OCI-LY7 (cell line): ENCODE measurements around the gene PPFIA4. TPM values are rescaled to one million over a fixed set of nuclear protein-coding genes. Genes with fewer than 3 reads are reported as not detected.

Experiments used
- BruUV-seq: library from RNA; stranded (reverse); fragments of 400-500 nt; replicated peaks from 2 replicates; lab custom pipeline; 2021; lab: Mats Ljungman, UMichigan
- CTCF ChIA-PET: fragments of 300-600 bp; sonication (Branson Sonifier 250); formaldehyde crosslinking; loops from one replicate; lab custom pipeline; 2022; ENCODE audit warnings: antibody characterized with exemption; ENCODE audit not compliant: unreplicated experiment; lab: Charles Lee
- POLR2A ChIA-PET: fragments of 300-600 bp; sonication (Branson Sonifier 250); formaldehyde crosslinking; loops from one replicate; lab custom pipeline; 2022; ENCODE audit warnings: antibody characterized with exemption; lab: Charles Lee
- DNase-seq: peaks from one replicate; pipeline ENCODE4 v3.0.0-alpha.2; 2015; ENCODE audit warnings: low spot score
- H2AFZ ChIP-seq: fragments of 200-600 bp; sonication (generic), shearing (Covaris generic); 2 replicates; pipeline ENCODE4 v1.6.1; 2014; ENCODE audit warnings: mild to moderate bottlenecking, antibody characterized with exemption, low read length, moderate library complexity
- H3K27ac ChIP-seq: fragments of 200-600 bp; sonication (generic); 2 replicates; pipeline ENCODE4 v1.5.1; 2014; ENCODE audit warnings: mixed run types, low read depth, mild to moderate bottlenecking, moderate library complexity, low read length, inconsistent platforms; ENCODE audit not compliant: poor library complexity, severe bottlenecking
- H3K36me3 ChIP-seq: fragments of 200-600 bp; sonication (generic); 2 replicates; pipeline ENCODE4 v1.6.1; 2014; ENCODE audit warnings: mild to moderate bottlenecking, antibody characterized with exemption, low read length, moderate library complexity, mixed read lengths; ENCODE audit not compliant: insufficient read depth
- H3K4me1 ChIP-seq: fragments of 200-600 bp; sonication (generic); 2 replicates; pipeline ENCODE4 v1.5.1; 2014; ENCODE audit warnings: mild to moderate bottlenecking, low read length; ENCODE audit not compliant: insufficient read depth, poor library complexity, severe bottlenecking
- H3K4me2 ChIP-seq: fragments of 200-600 bp; sonication (generic); 2 replicates; pipeline ENCODE4 v1.6.1; 2014; ENCODE audit warnings: mild to moderate bottlenecking, low read length
- H3K4me3 ChIP-seq: fragments of 200-600 bp; sonication (generic); 2 replicates; pipeline ENCODE4 v1.5.1; 2014; ENCODE audit warnings: mild to moderate bottlenecking, low read depth, low read length; ENCODE audit not compliant: poor library complexity, severe bottlenecking
- H3K79me2 ChIP-seq: fragments of 200-600 bp; sonication (generic); 2 replicates; pipeline ENCODE4 v1.6.1; 2016; ENCODE audit warnings: low read depth, mild to moderate bottlenecking, low read length, moderate library complexity, mixed read lengths; ENCODE audit not compliant: insufficient read depth
- H3K9me2 ChIP-seq: fragments of 200-600 bp; sonication (generic); 2 replicates; pipeline ENCODE4 v1.6.1; 2016; ENCODE audit warnings: mild to moderate bottlenecking, low read length, mixed read lengths; ENCODE audit not compliant: insufficient read depth
- H3K9me3 ChIP-seq: fragments of 200-600 bp; sonication (generic); 2 replicates; pipeline ENCODE4 v1.6.1; 2014; ENCODE audit warnings: mild to moderate bottlenecking, mixed run types, low read length, mixed read lengths
- H4K20me1 ChIP-seq: fragments of 200-600 bp; sonication (generic); 2 replicates; pipeline ENCODE4 v1.6.1; 2014; ENCODE audit warnings: mild to moderate bottlenecking, antibody characterized with exemption, low read length, moderate library complexity, mixed read lengths; ENCODE audit not compliant: insufficient read depth
- EZH2phosphoT487 ChIP-seq: fragments of 200-600 bp; sonication (generic); IDR thresholded peaks from 2 replicates; pipeline ENCODE4 v1.6.1; 2018; ENCODE audit warnings: low read depth, borderline replicate concordance, mild to moderate bottlenecking, mixed run types, antibody characterized with exemption, low read length, moderate library complexity, mixed read lengths
- intact Hi-C: fragments of 100-400 bp; cut with micrococcal nuclease; formaldehyde crosslinking; loops from one replicate; pipeline ENCODE4 v1.10.0; 2022; ENCODE audit not compliant: unreplicated experiment
- total RNA-seq, 2 experiments: library from RNA; depleted of rRNA in 1 of 2; stranded (reverse); fragments of >200 nt in 1 of 2; shearing (Covaris generic) in 1 of 2; gene quantifications; 2 replicates each; pipeline ENCODE4 v1.2.3, GENCODE V29; 2014 to 2022
- TF ChIP-seq, protein P1 (sequence below): fragments of 200-600 bp; sonication (generic); conservative IDR thresholded peaks from 2 replicates; pipeline ENCODE4 v1.5.1; 2014; ENCODE audit warnings: mild to moderate bottlenecking, antibody characterized with exemption, low read length, moderate library complexity, mixed read lengths

Gene PPFIA4
- total RNA-seq, 2 experiments from 2014 or later, result 0.03 to 2.7 TPM

DNA sequence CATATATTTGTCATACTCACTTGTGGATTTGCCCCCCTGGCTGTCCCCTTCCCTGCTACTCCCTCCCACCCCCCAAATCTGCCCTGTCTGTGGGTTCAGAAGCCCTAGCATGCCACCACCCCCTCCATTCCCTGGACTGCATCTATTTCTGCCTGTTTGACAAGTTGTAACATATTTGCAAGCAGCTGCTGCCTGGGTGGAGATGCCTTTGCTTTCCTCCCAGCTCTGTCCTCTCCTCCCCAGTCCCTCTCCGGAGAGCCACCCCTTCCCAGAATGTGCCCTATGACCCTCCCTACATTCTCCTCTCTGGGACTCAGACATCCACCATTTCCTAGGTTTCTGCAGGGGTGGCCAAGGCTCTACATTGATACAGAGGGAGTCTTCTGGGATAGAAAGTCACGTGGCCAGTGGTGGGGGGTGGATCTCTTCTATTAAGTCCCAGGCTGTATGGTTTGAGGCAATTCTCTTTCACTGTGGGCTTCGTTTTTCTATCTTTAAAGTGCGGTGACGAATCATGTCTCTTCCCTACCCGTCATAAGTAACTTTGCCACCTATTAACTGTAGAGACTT is 65.6 kb downstream of the PPFIA4 start:
- BruUV-seq, result no TSS peak
- Histone ChIP-seq H3K4me3 (no peak overlapping the region), H4K20me1 (no peaks in the 10 kb centered on the region), H3K36me3 (no peaks in the 10 kb centered on the region), H3K4me1 (no peaks in the 10 kb centered on the region), H3K4me2 (no peak overlapping the region), H3K9me3 (peaks cover 14% of the 10 kb centered on the region), H2AFZ (no peak overlapping the region), H3K9me2 (no peaks in the 10 kb centered on the region), H3K79me2 (no peaks in the 10 kb centered on the region), H3K27ac (no peak overlapping the region)
- ChIA-PET POLR2A (no interaction called here), CTCF (no interaction called here)
- TF ChIP-seq, protein P1, sequence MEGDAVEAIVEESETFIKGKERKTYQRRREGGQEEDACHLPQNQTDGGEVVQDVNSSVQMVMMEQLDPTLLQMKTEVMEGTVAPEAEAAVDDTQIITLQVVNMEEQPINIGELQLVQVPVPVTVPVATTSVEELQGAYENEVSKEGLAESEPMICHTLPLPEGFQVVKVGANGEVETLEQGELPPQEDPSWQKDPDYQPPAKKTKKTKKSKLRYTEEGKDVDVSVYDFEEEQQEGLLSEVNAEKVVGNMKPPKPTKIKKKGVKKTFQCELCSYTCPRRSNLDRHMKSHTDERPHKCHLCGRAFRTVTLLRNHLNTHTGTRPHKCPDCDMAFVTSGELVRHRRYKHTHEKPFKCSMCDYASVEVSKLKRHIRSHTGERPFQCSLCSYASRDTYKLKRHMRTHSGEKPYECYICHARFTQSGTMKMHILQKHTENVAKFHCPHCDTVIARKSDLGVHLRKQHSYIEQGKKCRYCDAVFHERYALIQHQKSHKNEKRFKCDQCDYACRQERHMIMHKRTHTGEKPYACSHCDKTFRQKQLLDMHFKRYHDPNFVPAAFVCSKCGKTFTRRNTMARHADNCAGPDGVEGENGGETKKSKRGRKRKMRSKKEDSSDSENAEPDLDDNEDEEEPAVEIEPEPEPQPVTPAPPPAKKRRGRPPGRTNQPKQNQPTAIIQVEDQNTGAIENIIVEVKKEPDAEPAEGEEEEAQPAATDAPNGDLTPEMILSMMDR, result no peak
- TF ChIP-seq EZH2phosphoT487, result no peak
- DNase-seq, result no peak
- intact Hi-C loops, result no loop called here

DNA sequence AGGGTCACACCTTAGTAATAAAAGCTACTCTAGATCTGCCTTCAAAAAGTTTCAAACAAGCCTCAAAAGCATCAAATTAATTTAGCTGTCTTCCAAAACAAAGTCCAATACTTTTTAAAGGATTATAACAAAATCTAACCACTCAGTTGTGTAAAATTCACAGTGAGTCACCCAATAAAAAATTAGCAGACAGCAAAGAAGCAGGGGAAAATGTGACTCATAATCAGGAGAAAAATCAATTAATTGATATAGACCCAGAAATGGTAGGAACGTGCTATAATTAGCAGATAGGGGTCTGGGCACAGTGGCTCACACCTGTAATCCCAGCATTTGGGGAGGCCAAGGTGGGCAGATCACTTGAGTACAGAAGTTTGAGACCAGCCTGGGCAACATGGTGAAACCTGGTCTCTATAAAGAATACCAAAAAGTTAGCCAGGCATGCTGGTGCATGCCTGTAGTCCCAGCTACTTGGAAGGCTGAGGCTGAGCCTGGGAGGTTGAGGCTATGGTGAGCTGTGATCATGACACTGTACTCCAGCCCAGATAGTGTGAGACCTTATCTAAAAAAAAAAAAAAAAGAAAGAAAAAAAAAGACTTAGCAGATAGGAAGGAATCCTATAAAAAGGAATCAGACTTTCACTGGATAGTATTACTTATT is 67.6 kb downstream of the PPFIA4 start:
- intact Hi-C loops, result no loop called here
- Histone ChIP-seq H3K79me2 (no peaks in the 10 kb centered on the region), H3K4me3 (no peak overlapping the region), H2AFZ (no peak overlapping the region), H3K9me2 (no peaks in the 10 kb centered on the region), H4K20me1 (no peaks in the 10 kb centered on the region), H3K9me3 (peaks cover 14% of the 10 kb centered on the region), H3K4me1 (no peaks in the 10 kb centered on the region), H3K27ac (no peak overlapping the region), H3K4me2 (no peak overlapping the region), H3K36me3 (no peaks in the 10 kb centered on the region)
- no peak for DNase-seq
- POLR2A ChIA-PET, result interaction anchor here (0.7 kb wide), 2 partner anchors 9 to 129 kb away, joined by 3 to 5 read pairs; no protein-coding TSS in a partner anchor
- CTCF ChIA-PET, result no interaction called here
- TF ChIP-seq, protein P1, result no peak
- TF ChIP-seq EZH2phosphoT487, result no peak
- no TSS peak for BruUV-seq

DNA sequence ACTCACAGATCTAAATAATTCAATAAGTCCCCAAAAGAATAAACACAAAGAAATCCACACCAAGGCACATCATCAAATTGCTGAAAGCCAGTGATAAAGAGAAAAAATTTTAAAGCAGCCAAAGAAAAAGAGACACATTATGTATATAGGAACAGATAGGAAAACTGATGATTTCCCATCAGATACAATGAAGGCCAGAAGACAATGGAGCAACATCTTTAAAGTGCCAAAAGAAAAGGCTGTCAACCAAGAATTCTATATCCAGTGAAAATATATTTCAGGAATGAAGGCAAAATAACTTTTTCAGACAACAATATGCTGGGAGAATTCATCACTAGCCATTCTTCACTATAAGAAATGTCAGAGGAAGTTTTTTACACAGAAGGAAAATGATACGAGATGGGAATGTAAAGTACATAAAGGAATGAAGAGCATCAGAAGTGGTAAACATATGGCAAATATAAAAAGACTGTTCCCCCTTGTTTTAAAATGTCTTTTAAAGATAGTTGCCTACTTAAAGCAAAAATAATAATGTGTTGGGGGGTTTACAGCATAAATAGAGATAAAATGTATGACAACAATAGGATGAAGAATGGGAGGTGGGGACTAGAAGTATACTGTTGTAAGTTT is 68.9 kb downstream of the PPFIA4 start:
- Histone ChIP-seq H3K4me3 (no peak overlapping the region), H2AFZ (no peak overlapping the region), H3K4me1 (no peaks in the 10 kb centered on the region), H4K20me1 (no peaks in the 10 kb centered on the region), H3K9me3 (peaks cover 14% of the 10 kb centered on the region), H3K4me2 (no peak overlapping the region), H3K9me2 (no peaks in the 10 kb centered on the region), H3K79me2 (no peaks in the 10 kb centered on the region), H3K36me3 (no peaks in the 10 kb centered on the region), H3K27ac (no peak overlapping the region)
- TF ChIP-seq, protein P1, result no peak
- no peak for TF ChIP-seq EZH2phosphoT487
- ChIA-PET POLR2A (no interaction called here), CTCF (no interaction called here)
- no TSS peak for BruUV-seq
- intact Hi-C loops, result no loop called here
- DNase-seq, result no peak
